IPS-NIHi11 (cell line): ENCODE results near the gene ARHGEF11.

Experiments
- DNase-seq: peaks from one replicate; pipeline ENCODE4 v3.0.0; 2012; ENCODE audit warnings: mixed read lengths, low spot score

The ARHGEF11 gene

DNA sequence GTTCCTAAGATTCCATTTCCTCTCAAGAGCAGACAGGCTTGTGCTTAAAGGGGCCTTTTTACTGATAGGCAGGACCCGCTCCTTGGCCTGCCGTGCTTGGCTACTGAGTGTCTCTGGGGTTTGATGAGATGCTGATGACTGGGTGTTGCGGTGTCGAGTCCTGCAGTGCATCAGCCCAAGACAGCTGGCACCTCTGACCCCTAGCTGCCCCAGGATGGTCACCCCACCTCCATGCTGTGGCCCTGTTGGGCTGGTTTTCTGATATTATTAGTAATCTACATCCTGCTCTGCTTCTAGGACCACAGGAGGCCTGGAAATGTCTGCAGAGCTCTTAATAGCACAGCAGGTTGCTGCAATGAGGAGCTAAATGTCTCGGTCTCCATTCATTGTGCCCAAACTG lies 96.4 kb downstream of the ARHGEF11 start:
- DNase-seq, result no peak

DNA sequence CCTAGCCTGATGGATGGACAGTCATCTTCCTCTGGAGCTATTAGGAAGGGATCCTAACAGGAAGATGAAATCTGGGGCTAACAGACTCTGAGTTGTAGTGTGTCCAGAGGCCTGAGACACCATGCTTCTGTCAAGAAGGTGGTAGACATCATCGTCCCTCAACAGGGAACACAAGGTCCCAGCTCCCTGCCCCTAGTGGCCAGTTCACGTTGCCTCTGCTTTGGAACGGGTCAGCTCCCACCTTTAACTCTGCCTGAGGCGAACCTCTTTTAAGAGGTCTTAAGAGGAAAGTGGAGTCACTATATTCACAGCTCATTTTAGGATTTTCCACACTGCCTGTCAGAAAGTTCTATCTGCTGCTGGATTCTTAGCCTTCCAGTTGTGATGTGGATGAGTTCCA lies 96.8 kb downstream of the ARHGEF11 start:
- peak; percentile 54 for DNase-seq

DNA sequence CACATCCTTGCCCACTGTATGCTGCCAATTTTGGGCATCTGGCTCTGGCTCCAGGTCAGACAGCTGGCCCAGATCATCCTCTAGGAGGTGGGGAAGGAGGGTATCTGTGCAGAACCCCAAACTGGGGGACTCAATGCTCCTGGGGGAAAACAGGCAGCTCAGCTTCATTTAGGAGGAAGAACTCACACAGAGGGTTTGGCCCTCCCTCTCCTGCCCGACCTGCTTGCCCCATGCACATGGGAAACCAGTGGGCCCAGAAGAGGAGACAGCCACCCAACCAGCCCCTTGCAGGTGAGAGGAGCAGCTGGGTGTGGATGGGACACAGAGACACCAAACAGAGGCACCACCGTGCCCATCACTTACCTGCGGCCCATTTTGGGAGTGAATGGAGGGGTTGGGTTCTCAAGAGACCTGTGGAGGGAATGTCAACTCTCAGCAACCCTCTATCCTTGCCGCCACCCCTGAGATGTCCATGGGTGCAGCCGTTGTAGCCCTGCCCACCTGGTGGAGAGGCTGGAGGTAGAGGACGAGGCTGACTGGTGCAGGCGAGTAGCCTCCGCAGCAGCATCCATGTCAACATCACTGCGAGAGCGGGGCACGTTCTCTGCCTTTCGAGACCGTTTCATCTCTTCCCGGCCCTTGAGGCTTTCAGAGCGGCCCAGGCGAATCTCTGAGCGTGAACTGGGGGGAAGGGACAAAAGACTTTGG lies 97.6 kb downstream of the ARHGEF11 start:
- DNase-seq, result no peak

DNA sequence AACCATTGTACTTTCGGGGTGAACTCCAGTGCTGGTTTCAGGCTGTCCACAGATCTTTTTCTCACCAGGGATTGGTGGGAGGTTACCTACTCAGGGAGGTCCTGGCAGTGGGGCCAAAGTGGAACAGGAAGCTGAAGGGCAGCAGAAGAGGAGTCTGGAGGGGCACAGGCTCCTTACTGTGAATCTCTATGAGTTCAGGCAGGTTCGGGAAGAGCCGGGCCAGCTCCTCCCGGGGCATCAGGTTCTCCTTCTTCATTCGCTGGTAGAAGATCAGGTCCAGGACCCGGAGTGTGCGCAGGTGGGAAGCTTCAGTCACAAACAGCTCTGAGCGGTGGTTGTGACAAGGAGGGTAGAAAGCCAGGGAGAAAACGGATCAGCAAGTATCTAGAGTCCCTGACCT lies 98.4 kb downstream of the ARHGEF11 start:
- no peak for DNase-seq

DNA sequence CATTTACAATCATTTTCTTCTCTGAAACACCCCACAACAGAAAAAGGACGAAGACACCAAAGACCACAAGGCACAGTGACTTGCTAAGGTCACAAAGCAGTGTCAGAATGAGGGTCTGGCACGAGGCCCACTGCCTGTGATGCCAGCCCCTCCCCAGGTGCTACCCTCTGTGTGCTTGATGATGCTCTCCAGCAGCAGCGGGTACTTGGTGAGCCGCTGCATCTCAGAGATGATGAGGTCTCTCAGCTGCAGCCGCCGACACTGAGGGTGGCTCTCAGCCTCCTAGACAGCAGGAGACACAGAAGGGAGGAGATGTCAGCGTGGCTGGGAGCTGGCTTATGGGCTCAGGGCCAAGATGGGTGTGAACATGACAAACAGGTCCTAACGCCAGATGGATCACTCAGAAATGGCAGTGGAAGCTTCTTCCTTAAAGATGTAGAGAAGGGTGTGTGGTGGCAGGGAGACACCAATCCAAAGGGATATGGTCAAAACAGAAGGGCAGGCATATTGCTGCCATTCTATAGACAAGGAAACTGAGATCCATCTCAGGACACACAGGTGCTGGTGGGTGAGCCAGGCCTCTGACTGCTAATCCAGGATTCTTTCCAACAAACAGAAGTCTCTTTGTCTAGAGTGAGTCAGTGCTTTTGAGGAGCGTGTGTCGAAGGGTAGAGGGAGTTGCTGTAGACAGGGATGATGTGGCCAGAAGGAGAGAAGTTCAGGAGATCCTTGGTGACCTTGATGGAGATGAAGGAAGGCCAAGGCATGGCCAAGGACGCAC lies 99.5 kb downstream of the ARHGEF11 start:
- DNase-seq, result no peak

DNA sequence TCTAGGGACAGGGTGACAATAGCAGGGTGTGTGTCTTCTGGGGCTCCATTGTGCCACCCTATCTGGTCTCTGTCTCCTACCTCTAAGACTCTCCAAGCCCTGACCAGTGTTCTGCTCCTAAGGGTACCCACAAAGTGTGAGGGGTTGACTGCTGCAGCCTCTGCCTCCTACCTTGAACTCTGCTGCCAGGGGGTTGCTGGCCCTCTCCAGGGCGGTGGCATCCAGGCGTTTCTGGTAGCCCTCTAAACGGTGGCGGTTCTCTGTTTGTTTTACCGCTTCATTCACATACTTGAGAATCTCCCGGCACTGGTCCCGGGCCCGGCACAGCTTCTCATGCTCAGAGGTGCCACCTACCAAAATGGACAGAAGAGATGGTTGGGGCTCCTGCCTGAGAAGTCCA lies 100.7 kb downstream of the ARHGEF11 start:
- DNase-seq, result no peak

DNA sequence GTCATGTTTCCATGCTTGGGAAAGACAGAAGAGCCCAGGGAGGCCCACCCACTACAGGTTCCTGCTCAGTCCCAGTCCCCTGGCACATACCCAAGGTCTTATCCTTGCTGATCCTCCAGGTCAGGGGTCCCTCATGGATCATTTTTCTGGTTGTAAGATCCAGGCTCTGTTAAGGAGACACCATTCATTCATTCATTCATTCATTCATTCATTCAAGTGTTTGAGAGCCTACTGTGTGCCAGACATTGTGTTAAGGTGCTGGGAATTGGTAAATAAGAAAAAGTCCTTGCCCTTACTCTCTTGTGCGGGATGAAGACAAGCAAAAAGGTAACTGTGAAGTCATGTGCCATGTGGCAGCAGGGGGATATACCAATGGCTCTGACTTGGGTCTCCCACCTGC lies 101.3 kb downstream of the ARHGEF11 start:
- no peak for DNase-seq

DNA sequence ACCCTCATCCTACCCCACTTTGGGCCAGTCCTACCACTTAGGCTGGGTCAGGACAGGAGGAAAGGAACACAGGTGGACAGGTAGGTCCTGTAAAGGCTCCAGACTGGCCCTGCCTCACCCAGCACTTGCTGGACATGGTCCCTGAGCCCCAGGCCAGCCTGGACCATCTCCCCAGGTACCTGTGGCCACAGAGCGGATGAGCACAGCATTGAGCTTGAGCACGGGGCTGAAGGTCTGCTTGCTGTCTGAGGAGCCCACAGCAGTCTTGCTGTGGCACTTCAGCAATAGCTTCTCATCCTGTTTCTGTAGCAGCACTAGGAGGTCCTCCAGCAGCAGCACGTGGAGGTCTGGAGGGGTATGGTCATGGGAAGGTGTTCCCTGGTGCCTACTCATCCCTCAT lies 101.8 kb downstream of the ARHGEF11 start:
- DNase-seq, result no peak

DNA sequence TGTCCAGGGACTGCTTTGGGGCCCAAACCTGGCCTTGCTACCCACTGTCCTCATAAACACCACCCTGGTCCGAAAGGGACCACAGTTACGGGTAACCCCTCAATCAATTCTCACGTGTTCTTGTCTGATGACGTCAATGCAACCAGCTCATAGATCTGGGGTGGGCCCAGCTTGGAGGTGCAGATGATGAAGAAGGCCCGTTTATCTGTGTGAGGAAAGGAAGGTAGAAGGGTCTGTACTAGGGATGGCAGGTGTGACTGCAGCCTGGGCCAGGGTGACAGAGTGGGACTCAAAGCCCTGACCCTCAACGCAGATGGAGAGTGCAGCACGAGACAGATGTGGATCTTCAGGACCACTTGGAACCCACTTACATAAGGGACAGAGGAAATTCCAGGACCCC lies 103.0 kb downstream of the ARHGEF11 start:
- no peak for DNase-seq

DNA sequence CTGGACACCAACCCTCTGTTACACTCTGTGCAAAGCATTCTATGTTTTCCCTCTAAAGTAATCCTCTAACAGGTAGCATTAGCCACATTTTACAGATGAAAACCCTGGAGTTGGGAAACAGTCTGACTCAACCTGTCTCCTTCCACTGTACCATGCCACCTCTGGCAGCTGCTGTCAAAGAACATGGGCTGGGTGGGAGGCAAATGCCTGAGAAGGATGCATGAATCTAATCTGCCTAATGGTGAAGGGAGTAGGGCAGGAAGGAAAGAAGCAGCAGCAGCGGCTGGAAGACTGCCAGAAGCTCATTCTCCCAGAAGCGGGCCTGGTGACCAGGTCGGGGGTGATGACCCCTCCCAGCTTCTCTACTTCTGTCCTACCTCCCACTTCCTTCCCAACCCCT lies 103.4 kb downstream of the ARHGEF11 start:
- no peak for DNase-seq

DNA sequence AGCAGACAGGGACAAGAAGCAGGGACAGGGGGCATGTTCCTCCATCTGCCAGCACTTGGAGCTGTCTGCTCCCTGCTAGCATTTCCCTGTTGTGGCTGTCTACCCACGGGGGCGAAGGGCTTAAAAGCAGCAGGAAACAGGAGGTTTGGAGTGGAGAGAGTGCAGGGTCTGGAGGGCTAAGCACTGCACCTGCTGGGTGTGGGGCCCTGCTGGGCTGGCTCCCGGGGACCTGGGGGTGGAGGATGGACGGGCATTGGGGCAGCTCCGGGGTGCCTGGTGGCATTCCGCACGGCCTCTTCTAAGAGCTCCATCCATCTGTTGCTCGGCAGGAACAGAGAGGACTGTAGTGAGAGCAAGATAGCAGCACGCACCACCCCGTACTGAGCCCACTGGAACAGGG lies 103.9 kb downstream of the ARHGEF11 start:
- no peak for DNase-seq

DNA sequence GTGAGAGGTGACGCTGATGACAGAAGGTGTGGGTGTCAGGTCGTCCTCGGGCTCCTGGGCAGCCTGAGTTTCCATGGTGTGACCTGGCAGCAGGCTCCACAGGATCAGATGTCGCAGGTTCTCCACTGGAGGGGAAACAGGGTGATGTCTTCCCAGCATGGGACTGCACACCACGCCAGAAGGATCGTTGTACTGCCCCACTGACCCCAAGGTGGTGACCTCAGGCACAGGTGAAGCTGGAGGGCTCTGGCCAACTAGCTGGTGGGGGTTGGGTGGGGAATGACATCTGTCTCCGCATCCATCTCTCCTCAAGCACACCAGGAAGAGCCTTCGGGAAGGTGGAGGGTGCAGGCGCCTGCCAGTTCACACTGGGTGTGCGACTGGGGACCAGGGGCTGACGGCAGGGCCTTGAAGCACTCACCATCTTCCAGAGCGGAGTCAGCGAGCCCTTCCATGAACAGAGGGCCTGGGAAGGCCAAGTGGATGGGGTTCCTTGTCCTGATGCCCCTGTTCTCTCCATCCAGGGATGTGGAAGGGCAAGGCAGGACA lies 105.7 kb downstream of the ARHGEF11 start:
- DNase-seq, result no peak

DNA sequence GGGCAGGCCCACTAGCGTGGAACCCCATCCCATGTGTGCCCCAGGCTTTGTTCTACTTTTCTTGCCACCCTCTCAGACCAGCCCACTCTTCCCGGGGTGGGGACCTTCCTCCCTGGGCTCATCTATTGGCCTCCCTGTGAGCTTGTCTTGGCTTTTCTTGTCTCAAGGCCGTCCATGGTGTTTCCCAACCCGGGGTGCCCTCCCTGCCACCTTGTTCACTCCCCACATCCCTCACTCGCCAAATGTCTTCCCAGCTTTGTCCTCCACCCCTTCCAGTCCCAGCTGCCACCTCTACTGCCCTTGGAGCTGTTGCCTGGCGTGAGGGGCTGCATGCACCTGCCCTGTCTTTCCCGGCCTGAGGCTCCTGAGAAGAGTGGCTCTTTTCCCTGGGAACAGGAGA lies 106.7 kb downstream of the ARHGEF11 start:
- DNase-seq, result no peak

DNA sequence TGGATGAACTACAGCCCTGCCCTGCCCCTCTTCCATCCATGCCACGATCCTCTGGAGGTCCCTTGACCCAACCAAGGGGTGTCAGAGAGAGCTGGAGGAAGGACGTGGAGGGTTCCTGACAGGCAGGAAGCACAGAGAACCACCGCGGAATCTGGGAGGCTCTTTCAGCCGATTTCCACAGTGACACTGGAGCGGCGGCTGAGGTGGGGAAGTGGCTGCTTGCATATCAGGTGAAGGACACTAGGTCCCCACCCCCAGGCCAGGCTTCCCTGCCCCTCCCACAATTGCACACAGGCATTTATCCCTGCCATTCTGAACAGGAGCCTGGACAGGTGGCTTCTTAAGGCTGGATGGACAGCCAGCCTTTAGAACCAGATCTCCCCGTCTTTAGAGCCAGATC lies 107.7 kb downstream of the ARHGEF11 start:
- DNase-seq, result no peak

DNA sequence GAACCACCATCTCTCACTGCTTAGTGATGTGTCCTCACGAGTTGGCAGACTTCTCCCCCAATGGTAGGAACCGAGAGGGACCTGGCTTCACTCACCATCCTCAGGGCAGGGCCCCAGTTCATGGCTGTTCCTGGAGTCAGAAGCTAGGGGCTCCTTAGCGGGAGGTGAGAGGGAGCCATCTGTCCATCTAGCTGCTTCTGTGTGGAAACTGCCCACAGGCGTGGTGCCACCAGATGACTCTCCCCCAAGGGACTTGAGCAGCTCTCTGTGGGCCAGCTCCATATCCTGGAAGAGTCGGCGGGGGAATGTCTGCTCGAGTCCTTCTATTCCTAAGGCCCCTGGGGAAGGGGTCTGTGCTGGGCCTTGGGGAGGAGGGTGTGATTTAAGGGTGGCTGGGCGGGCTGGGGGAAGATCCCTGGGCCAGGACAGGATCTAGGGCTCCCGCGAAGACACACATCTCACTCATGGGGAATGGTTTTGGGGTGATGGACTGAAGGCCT lies 108.8 kb downstream of the ARHGEF11 start:
- DNase-seq, result no peak

DNA sequence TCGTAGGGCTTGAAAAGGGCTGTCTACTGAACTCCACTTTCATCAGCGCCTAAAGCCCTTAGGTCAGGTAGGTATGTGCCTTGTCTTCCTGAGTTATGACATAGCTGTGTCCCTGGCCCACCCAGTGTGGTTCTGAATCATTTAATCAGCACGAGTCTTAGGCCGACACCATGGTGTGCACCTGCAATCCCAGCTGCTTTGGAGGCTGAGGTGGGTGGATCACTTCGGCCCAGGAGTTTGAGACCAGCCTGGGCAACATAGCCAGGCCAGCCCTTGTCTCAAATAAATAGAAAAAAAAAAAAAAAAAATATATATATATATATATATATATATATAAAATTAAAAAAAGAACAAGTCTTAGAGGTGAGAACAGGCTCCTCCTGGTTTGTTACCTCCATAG lies 109.4 kb downstream of the ARHGEF11 start:
- no peak for DNase-seq

DNA sequence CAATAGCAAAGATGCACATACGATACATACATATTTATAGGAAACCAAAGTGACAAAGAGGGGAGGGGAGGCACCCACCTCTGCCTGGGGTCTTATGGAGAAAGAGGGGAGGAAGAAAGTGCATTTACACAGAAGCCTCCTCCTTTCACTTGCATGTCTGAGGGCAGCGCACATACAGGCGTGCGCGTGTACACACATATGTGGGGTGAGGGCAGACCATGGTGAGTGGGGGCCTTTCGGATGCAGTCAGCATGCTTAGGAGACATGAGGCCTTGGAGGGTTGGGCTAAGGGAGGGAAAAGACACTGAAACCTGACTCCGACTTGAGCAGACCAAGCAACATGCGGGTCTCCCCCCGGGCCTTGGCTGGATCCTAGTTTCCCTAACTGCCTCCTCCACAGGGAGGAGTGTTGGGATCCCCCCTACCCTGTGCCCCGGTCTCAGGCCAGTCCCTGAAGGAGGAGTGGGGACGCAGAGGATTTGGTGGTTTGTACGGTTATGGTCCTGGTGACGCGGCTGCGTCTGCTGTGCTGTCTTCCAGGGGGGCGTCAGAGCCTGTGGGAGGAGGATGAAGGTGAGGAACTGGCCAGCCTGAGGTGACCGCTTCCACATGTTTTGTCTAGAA lies 109.9 kb downstream of the ARHGEF11 start:
- peak; percentile 36 for DNase-seq

DNA sequence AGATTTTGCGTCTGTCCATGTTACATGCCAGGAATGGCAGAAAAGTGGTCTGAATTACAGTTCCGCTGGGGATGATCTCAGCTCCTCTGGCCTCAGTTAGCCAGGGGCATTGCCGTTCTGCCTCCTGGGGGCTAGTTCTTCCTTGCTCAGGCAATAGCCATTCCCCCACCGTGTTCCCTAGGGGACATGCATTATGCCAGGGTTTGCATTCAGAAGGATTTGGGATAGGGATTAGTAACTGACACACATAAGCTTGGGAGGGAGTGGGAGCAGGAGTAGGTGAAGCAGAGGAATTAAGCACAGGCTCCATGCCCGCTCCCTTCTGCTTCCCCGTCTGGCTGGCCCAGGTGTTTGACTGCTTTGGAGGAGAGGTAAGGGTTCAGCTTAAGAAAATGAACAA lies 112.4 kb downstream of the ARHGEF11 start:
- DNase-seq, result no peak

DNA sequence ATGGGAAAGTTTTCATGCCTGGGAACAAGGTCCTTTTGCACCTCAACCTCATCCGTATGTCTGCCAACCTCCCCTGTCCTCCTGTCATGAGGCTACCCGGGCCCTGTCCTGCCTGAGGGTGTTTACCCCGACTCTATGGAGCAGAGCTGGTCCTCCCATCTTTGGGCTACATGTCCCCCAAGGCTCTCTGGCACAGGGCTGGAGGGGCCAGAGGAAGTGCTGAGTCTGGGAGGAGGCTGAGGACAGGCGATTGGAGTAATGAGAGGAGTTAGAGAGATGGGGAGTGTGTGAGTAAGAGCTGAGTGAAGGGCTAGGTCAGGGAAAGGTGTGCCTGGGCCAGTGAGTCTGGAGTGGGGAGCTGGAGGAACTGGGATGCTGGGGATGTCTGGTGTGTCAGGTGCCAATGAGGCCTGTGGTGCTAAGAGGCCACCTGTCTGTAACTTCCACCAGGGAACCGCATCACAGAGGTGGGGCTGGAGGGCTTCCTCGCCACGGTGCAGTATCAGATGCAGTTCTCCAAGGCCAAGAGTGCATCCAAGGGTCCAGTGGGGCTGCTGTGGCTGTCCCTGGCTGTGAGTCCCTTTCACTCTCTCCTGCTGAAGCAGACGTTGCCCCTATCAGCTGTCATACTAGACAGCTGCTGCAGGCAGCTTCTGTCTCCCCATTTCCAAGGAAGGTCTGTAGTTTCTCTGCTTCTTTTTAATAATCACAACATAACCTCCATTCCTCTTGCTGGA lies 113.4 kb downstream of the ARHGEF11 start:
- no peak for DNase-seq

DNA sequence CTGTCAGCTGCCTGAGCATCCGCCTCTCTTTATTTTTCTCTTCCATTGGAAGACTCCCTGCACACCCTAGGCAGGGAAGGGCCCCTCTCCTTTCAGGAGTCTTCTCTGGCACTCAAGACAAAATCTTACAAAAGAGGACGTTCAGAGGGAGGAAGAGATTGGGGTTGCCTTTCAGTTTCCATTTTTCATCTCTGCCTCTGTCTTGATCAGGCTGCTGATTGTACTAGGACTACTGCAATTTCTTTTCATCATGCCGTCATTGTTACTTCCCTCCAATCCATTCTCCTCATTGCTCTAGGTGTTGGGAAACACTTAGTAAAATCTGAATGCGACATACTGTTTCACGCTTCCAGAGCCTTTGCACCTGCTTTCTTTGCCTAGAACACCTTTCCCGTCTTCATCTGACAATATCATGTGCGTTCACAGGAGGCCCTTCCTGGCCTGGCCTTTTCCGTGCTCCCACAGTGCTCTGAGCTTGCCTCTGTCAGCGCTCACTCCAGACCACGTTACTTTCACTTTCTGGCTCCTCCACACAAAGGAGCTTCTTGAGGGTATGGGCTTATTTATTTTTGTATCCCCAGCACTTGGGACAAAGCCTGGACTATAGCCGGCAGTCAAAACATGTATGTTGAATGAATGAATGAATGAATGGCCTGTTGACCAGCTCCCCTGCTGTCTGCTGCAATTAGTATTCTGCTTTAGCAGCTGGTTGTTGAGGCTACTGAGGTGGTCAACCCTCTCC lies 114.2 kb downstream of the ARHGEF11 start:
- DNase-seq, result no peak

DNA sequence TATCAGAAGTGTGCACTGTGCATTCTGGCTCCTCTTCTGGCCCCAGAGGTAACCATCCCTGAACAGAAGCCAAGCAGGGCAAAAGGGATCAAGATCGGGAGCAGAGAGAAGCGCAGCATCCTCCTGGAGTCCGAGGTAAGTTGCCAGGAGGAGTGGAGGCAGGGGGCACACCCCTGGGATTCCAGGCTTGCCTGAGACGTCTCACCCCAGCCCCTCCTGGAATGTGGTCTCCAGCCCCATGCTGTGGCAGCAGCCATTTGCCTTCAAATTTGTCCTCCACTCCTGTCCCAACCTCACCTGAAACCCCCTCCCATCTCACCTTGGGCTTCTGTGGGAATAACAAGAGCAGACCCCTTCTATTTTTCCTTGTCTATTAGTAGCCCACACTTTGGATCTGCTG lies 115.1 kb downstream of the ARHGEF11 start:
- no peak for DNase-seq
